Measurements from ENCODE around the gene DCAF11.
"Not testable (repeated sequence)": the region's sequence is repeated elsewhere in the genome, so short reads cannot be mapped to it uniquely, and the experiment has no call there.

The DCAF11 gene

GRCh38 chr14:24098229-24098926 is 16.2 kb upstream of the DCAF11 start:
- DNase-seq: no peak

- no peak for DNase-seq
Observed at GRCh38 chr14:24098927-24099813, 15.4 kb upstream of the DCAF11 start.

GRCh38 chr14:24100197-24100981 is 14.2 kb upstream of the DCAF11 start:
- no peak for DNase-seq

- DNase-seq: no peak
Observed at GRCh38 chr14:24100982-24101494, 13.5 kb upstream of the DCAF11 start.

GRCh38 chr14:24102357-24103048 is 12.1 kb upstream of the DCAF11 start:
- DNase-seq: no peak

GRCh38 chr14:24103451-24103850 is 11.1 kb upstream of the DCAF11 start:
- no peak for DNase-seq

- not testable (repeated sequence) for DNase-seq
Observed at GRCh38 chr14:24105609-24106239, 8.9 kb upstream of the DCAF11 start.

- DNase-seq: no peak
Observed at GRCh38 chr14:24106672-24107271, 7.8 kb upstream of the DCAF11 start.

GRCh38 chr14:24108336-24108874 is 6.2 kb upstream of the DCAF11 start:
- DNase-seq: no peak

- DNase-seq: no peak
Observed at GRCh38 chr14:24110060-24110459, 4.5 kb upstream of the DCAF11 start.

- no peak for DNase-seq
Observed at GRCh38 chr14:24110523-24110922, 4.1 kb upstream of the DCAF11 start.

GRCh38 chr14:24113379-24113800 is 1.2 kb upstream of the DCAF11 start:
- DNase-seq: no peak

GRCh38 chr14:24113801-24114531 is 611 bp upstream of the DCAF11 start:
- peak; percentile 90 to 92 for DNase-seq

GRCh38 chr14:24115422-24116127 is 998 bp downstream of the DCAF11 start:
- DNase-seq: no peak

GRCh38 chr14:24116128-24116814 is 1.7 kb downstream of the DCAF11 start:
- DNase-seq: no peak

- DNase-seq: no peak
Observed at GRCh38 chr14:24117179-24117578, 2.6 kb downstream of the DCAF11 start.

GRCh38 chr14:24119691-24120090 is 5.1 kb downstream of the DCAF11 start:
- no peak for DNase-seq

GRCh38 chr14:24121210-24121609 is 6.6 kb downstream of the DCAF11 start:
- no peak for DNase-seq

- no peak for DNase-seq
Observed at GRCh38 chr14:24122416-24122815, 7.8 kb downstream of the DCAF11 start.
